PC-9 (cell line): Measurements from ENCODE around the gene KISS1R. TPM values are rescaled to one million over a fixed set of nuclear protein-coding genes. Genes with fewer than 3 reads are reported as not detected.

Source experiments
- BruUV-seq: library from RNA; stranded (reverse); fragments of 400-500 nt; replicated peaks from 2 replicates; lab custom pipeline; 2021; lab: Mats Ljungman, UMichigan
- CTCF ChIA-PET: fragments of 300-600 bp; sonication (Branson Sonifier 250); formaldehyde crosslinking; loops from one replicate; lab custom pipeline; 2022; ENCODE audit warnings: antibody characterized with exemption; lab: Charles Lee
- POLR2A ChIA-PET: fragments of 300-600 bp; sonication (Branson Sonifier 250); formaldehyde crosslinking; loops from one replicate; lab custom pipeline; 2022; ENCODE audit warnings: antibody characterized with exemption; ENCODE audit not compliant: unreplicated experiment; lab: Charles Lee
- DNase-seq, 2 experiments: peaks; one replicate each; pipeline versions ENCODE4 v3.0.0 to v3.0.0-alpha.2; 2015 to 2022; ENCODE audit warnings: mixed read lengths in 1 of 2
- H2AFZ ChIP-seq: fragments of 200-600 bp; sonication (generic); 2 replicates; pipeline ENCODE4 v1.8.1; 2017; ENCODE audit warnings: antibody characterized with exemption
- H3F3A ChIP-seq: fragments of 200-600 bp; sonication (generic); 2 replicates; pipeline ENCODE4 v1.8.1; 2017; ENCODE audit warnings: antibody characterized with exemption, mild to moderate bottlenecking, low read depth; ENCODE audit not compliant: insufficient read depth
- H3K27ac ChIP-seq: fragments of 200-600 bp; sonication (generic); 2 replicates; pipeline ENCODE4 v1.6.1; 2016; ENCODE audit warnings: mixed run types
- H3K27me3 ChIP-seq: fragments of 200-600 bp; sonication (generic); 2 replicates; pipeline ENCODE4 v1.6.1; 2016; ENCODE audit warnings: low read depth, mixed run types; ENCODE audit not compliant: insufficient read depth
- H3K36me3 ChIP-seq: fragments of 200-600 bp; sonication (generic); 2 replicates; pipeline ENCODE4 v1.6.1; 2016; ENCODE audit warnings: low read depth, mixed run types
- H3K4me1 ChIP-seq: fragments of 200-600 bp; sonication (generic); replicated peaks from 2 replicates; pipeline ENCODE4 v1.6.1; 2016; ENCODE audit warnings: mixed run types; ENCODE audit not compliant: insufficient read depth
- H3K4me2 ChIP-seq: fragments of 200-600 bp; sonication (generic); 2 replicates; pipeline ENCODE4 v1.6.1; 2017; ENCODE audit warnings: mixed run types
- H3K4me3 ChIP-seq: fragments of 200-600 bp; sonication (generic); 2 replicates; pipeline ENCODE4 v1.6.1; 2016; ENCODE audit warnings: mixed run types
- H3K79me2 ChIP-seq: fragments of 200-600 bp; sonication (generic); 2 replicates; pipeline ENCODE4 v1.6.1; 2017; ENCODE audit warnings: low read depth, mixed run types
- H3K9me2 ChIP-seq: fragments of 200-600 bp; sonication (generic); 2 replicates; pipeline ENCODE4 v1.8.1; 2017; ENCODE audit warnings: mild to moderate bottlenecking; ENCODE audit not compliant: insufficient read depth
- H3K9me3 ChIP-seq: fragments of 200-600 bp; sonication (generic); 2 replicates; pipeline ENCODE4 v1.8.1; 2016; ENCODE audit warnings: low read depth; ENCODE audit not compliant: insufficient read depth
- H4K20me1 ChIP-seq: fragments of 200-600 bp; sonication (generic); 2 replicates; pipeline ENCODE4 v1.8.1; 2017; ENCODE audit not compliant: insufficient read depth
- EZH2 ChIP-seq: fragments of 200-600 bp; sonication (generic); IDR thresholded peaks from 2 replicates; pipeline ENCODE4 v1.8.0; 2017; ENCODE audit warnings: antibody characterized with exemption, low read depth
- intact Hi-C: fragments of 100-400 bp; cut with micrococcal nuclease; formaldehyde crosslinking; loops from one replicate; pipeline ENCODE4 v1.10.0; 2022; ENCODE audit not compliant: unreplicated experiment
- total RNA-seq: library from RNA; stranded (reverse); gene quantifications from 2 replicates; pipeline ENCODE4 v1.2.3, GENCODE V29; 2021
- TF ChIP-seq, protein P1 (sequence below): fragments of 200-600 bp; sonication (generic); conservative IDR thresholded peaks from 2 replicates; pipeline ENCODE4 v1.6.1; 2017; ENCODE audit warnings: mixed run types, antibody characterized with exemption, mild to moderate bottlenecking, moderate library complexity

Gene KISS1R
- total RNA-seq, 1 experiment from 2014 or later, result not detected

GRCh38 chr19:913080-913748 is 3.9 kb upstream of the KISS1R start, which contains the start of gene R3HDM4:
R3HDM4 (minus strand) TSS chr19:913219; CDS start chr19:913157, 62 bp downstream.
- BruUV-seq, result TSS peak; percentile 32
- ChIA-PET POLR2A (no interaction called here), CTCF (interaction anchor here (0.6 kb wide), 1 partner anchor 143 kb away, joined by 4 read pairs; no protein-coding TSS in a partner anchor)
- H3K4me2 ChIP-seq, result peak within 1 kb of the TSS; percentile 87
- peaks cover 18% of the 10 kb centered on the region for H3K4me1 ChIP-seq
- peaks cover 9% of the 10 kb centered on the region for H3K27me3 ChIP-seq
- H4K20me1 ChIP-seq, result peaks cover under 1% of the 10 kb centered on the region; the same call in 1 of the 2 replicates
- H3K9me3 ChIP-seq, result no peaks in the 10 kb centered on the region
- H2AFZ ChIP-seq, result peak within 1 kb of the TSS; percentile 88
- H3K4me3 ChIP-seq, result peak within 1 kb of the TSS; percentile 73
- intact Hi-C loops, result no loop called here
- H3K27ac ChIP-seq, result no peak within 1 kb of the TSS
- TF ChIP-seq, protein P1, sequence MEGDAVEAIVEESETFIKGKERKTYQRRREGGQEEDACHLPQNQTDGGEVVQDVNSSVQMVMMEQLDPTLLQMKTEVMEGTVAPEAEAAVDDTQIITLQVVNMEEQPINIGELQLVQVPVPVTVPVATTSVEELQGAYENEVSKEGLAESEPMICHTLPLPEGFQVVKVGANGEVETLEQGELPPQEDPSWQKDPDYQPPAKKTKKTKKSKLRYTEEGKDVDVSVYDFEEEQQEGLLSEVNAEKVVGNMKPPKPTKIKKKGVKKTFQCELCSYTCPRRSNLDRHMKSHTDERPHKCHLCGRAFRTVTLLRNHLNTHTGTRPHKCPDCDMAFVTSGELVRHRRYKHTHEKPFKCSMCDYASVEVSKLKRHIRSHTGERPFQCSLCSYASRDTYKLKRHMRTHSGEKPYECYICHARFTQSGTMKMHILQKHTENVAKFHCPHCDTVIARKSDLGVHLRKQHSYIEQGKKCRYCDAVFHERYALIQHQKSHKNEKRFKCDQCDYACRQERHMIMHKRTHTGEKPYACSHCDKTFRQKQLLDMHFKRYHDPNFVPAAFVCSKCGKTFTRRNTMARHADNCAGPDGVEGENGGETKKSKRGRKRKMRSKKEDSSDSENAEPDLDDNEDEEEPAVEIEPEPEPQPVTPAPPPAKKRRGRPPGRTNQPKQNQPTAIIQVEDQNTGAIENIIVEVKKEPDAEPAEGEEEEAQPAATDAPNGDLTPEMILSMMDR, result no peak
- no peak for TF ChIP-seq EZH2
- peaks cover 33% of the 10 kb centered on the region for H3K79me2 ChIP-seq
- H3K36me3 ChIP-seq, result no peaks in the 10 kb centered on the region
- no peaks in the 10 kb centered on the region for H3K9me2 ChIP-seq
- DNase-seq, result peak in 1 of 2 experiments; percentile 70
- H3F3A ChIP-seq, result peaks cover 42% of the 10 kb centered on the region; the same call in 1 of the 2 replicates

DNA sequence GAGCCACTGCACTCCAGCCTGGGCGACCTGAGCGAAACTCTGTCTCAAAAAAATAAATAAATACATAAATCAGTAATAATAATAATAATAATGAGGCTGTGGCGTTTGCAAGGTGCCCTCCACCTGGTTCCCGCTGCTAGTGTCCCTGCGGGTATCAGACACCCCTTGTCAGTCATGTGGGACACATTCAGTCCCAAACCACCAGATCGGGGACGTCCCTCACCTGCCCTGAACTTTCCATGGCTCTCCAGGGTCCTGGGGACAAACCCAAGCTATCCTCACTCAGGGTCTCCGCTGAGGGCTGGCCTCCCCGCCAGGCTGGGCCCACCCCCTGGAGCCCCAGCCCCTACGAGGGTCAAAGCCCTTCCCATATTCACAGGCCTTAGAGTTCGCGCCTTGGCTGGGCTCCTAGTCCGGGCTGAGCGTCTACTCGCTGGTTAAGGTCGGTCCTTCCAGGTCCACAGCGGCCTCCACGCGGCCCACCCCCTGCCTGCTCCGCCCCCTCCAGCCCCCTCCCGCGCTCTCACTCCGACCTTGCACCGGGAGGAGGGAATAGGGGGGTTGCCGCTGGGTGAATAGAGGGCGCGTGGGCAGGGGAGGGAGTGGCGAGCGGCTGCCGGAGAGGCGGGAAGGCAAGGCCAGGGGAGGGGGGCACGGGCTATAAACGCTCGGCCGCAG is 349 bp upstream of the KISS1R start:
- Histone ChIP-seq H3K4me1 (0 out of 2 replicates have a peak, but pooled peaks cover 4% of the 10 kb centered on the region), H3K27ac (no peak overlapping the region), H3K79me2 (peaks cover 6% of the 10 kb centered on the region; the same call in 1 of the 2 replicates), H2AFZ (no peak overlapping the region), H4K20me1 (no peaks in the 10 kb centered on the region), H3K4me2 (no peak overlapping the region), H3K4me3 (no peak overlapping the region), H3K9me3 (no peaks in the 10 kb centered on the region), H3K9me2 (no peaks in the 10 kb centered on the region), H3F3A (peaks cover 21% of the 10 kb centered on the region; the same call in 1 of the 2 replicates), H3K36me3 (no peaks in the 10 kb centered on the region), H3K27me3 (peaks cover 21% of the 10 kb centered on the region)
- no peak for TF ChIP-seq EZH2
- TF ChIP-seq, protein P1, result no peak
- no peak for DNase-seq
- ChIA-PET CTCF (no interaction called here), POLR2A (no interaction called here)
- intact Hi-C loops, result loop anchor here (2.0 kb wide), 1 partner anchor 60 kb away; no protein-coding TSS in a partner anchor
- no TSS peak for BruUV-seq

DNA sequence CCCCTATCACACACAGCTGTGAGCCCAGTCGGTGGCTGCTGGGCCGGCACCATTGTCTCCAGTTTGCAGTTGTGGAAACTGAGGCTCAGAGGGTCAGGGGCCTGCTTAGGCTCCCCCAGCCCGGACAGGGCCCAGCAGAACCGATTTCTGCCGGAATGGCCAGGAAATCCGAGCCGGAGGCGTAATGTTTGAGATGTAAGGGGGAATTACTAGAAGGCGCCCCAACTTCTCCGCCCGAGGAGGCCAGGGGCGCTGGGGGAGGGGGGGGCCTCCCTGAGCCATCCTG is 962 bp downstream of the KISS1R start:
- Histone ChIP-seq H3K4me3 (no peak overlapping the region), H3K9me2 (no peaks in the 10 kb centered on the region), H3K79me2 (0 out of 2 replicates have a peak, but pooled peaks cover 6% of the 10 kb centered on the region), H3K4me2 (peak overlapping the region; percentile 44), H3F3A (peaks cover 21% of the 10 kb centered on the region; the same call in 1 of the 2 replicates), H3K27me3 (peaks cover 21% of the 10 kb centered on the region), H3K9me3 (no peaks in the 10 kb centered on the region), H3K36me3 (no peaks in the 10 kb centered on the region), H4K20me1 (no peaks in the 10 kb centered on the region), H3K4me1 (0 out of 2 replicates have a peak, but pooled peaks cover 4% of the 10 kb centered on the region), H2AFZ (no peak overlapping the region), H3K27ac (no peak overlapping the region)
- intact Hi-C loops, result no loop called here
- no peak for DNase-seq
- BruUV-seq, result no TSS peak
- POLR2A ChIA-PET, result no interaction called here
- TF ChIP-seq, protein P1, result no peak
- TF ChIP-seq EZH2, result peak; percentile 94; the same call in 1 of the 2 replicates
- CTCF ChIA-PET, result no interaction called here
